Duodenal mucosa (tissue), 2 donors: ENCODE data around the gene DLG5.
A peak's percentile ranks its signal among the peaks of the same experiment; 100 is the strongest.

Experiments used
- H3K27ac ChIP-seq: one replicate; pipeline ENCODE4 v1.7.0; 2013; ENCODE audit warnings: low read depth, low read length
- H3K27me3 ChIP-seq, 2 donors: one replicate each; pipeline ENCODE4 v1.7.0; 2013; ENCODE audit warnings: low read length in 2 of 2, control low read depth in 1 of 2; ENCODE audit not compliant: insufficient read depth in 2 of 2, control insufficient read depth in 1 of 2
- H3K36me3 ChIP-seq, 2 donors: one replicate each; pipeline ENCODE4 v1.7.0; 2013; ENCODE audit warnings: low read length in 2 of 2, control low read depth in 1 of 2; ENCODE audit not compliant: insufficient read depth in 2 of 2, control insufficient read depth in 1 of 2
- H3K4me1 ChIP-seq, 2 donors: one replicate each; pipeline ENCODE4 v1.7.0; 2013; ENCODE audit warnings: low read length in 2 of 2, control low read depth in 1 of 2; ENCODE audit not compliant: insufficient read depth in 2 of 2, control insufficient read depth in 1 of 2
- H3K4me3 ChIP-seq, 2 donors: one replicate each; pipeline ENCODE4 v1.7.0; 2013; ENCODE audit warnings: low read length in 2 of 2, low read depth in 1 of 2
- H3K9ac ChIP-seq, 2 donors: one replicate each; pipeline ENCODE4 v1.7.0; 2013; ENCODE audit warnings: low read length in 2 of 2, low read depth in 1 of 2
- H3K9me3 ChIP-seq, 2 donors: one replicate each; pipeline ENCODE4 v1.7.0; 2013; ENCODE audit warnings: low read length in 2 of 2, control low read depth in 1 of 2; ENCODE audit not compliant: control insufficient read depth in 1 of 2

Gene DLG5

GRCh38 chr10:77905781-77906180 lies 20.8 kb downstream of the DLG5 start:
- Histone ChIP-seq H3K36me3 (no peaks in the 10 kb centered on the region), H3K9ac (no peak overlapping the region), H3K4me1 (peaks cover 55 to 58% of the 10 kb centered on the region in 2 donors), H3K27me3 (no peaks in the 10 kb centered on the region), H3K4me3 (no peak overlapping the region), H3K9me3 (no peaks in the 10 kb centered on the region), H3K27ac (no peak overlapping the region)

- Histone ChIP-seq H3K9ac (no peak overlapping the region), H3K4me1 (peaks cover 52 to 55% of the 10 kb centered on the region in 2 donors), H3K9me3 (no peaks in the 10 kb centered on the region), H3K27me3 (no peaks in the 10 kb centered on the region), H3K27ac (no peak overlapping the region), H3K36me3 (no peaks in the 10 kb centered on the region), H3K4me3 (no peak overlapping the region)
Observed at GRCh38 chr10:77905086-77905748, 21.3 kb downstream of the DLG5 start.

GRCh38 chr10:77904100-77904840 lies 22.3 kb downstream of the DLG5 start:
- H3K9me3 ChIP-seq = no peaks in the 10 kb centered on the region
- no peak overlapping the region for H3K9ac ChIP-seq

GRCh38 chr10:77902159-77902558 lies 24.4 kb downstream of the DLG5 start:
- H3K9ac ChIP-seq = peak overlapping the region; percentile 3 to 4
- no peaks in the 10 kb centered on the region for H3K27me3 ChIP-seq
- peak overlapping the region; percentile 53 for H3K27ac ChIP-seq
- H3K4me1 ChIP-seq = peaks cover 52 to 54% of the 10 kb centered on the region in 2 donors
- H3K4me3 ChIP-seq = peak overlapping the region in 1 of 2 donors; percentile 17
- no peaks in the 10 kb centered on the region for H3K36me3 ChIP-seq
- no peaks in the 10 kb centered on the region for H3K9me3 ChIP-seq

More at GRCh38 chr10:77904100-77904840, 22.3 kb downstream of the DLG5 start:
- no peak overlapping the region for H3K4me3 ChIP-seq
- H3K36me3 ChIP-seq = no peaks in the 10 kb centered on the region
- no peak overlapping the region for H3K27ac ChIP-seq
- H3K4me1 ChIP-seq = peaks cover 52 to 55% of the 10 kb centered on the region in 2 donors
- H3K27me3 ChIP-seq = no peaks in the 10 kb centered on the region

- Histone ChIP-seq H3K27ac (peak overlapping the region; percentile 53), H3K9me3 (no peaks in the 10 kb centered on the region), H3K36me3 (no peaks in the 10 kb centered on the region), H3K9ac (peak overlapping the region; percentile 3 to 4), H3K4me1 (peaks cover 52% of the 10 kb centered on the region in 2 donors), H3K4me3 (peak overlapping the region; percentile 7 to 17), H3K27me3 (no peaks in the 10 kb centered on the region)
Observed at GRCh38 chr10:77901743-77902142, 24.8 kb downstream of the DLG5 start.

GRCh38 chr10:77899690-77900089 lies 26.9 kb downstream of the DLG5 start:
- Histone ChIP-seq H3K36me3 (no peaks in the 10 kb centered on the region), H3K27me3 (no peaks in the 10 kb centered on the region), H3K9ac (no peak overlapping the region), H3K9me3 (no peaks in the 10 kb centered on the region), H3K4me1 (peaks cover 46% of the 10 kb centered on the region in 2 donors), H3K27ac (no peak overlapping the region), H3K4me3 (peak overlapping the region in 1 of 2 donors; percentile 48)

- no peaks in the 10 kb centered on the region for H3K27me3 ChIP-seq
- H3K4me3 ChIP-seq = peak overlapping the region; percentile 34 to 48
- no peaks in the 10 kb centered on the region for H3K9me3 ChIP-seq
- H3K4me1 ChIP-seq = peaks cover 46% of the 10 kb centered on the region in 2 donors
- peak overlapping the region; percentile 47 for H3K27ac ChIP-seq
- H3K9ac ChIP-seq = peak overlapping the region in 1 of 2 donors; percentile 44
- no peaks in the 10 kb centered on the region for H3K36me3 ChIP-seq
Observed at GRCh38 chr10:77899080-77899477, 27.5 kb downstream of the DLG5 start.

GRCh38 chr10:77898323-77899079 lies 28.1 kb downstream of the DLG5 start:
- H3K27me3 ChIP-seq = no peaks in the 10 kb centered on the region
- H3K9me3 ChIP-seq = no peaks in the 10 kb centered on the region
- peaks cover 41% of the 10 kb centered on the region in 2 donors for H3K4me1 ChIP-seq
- peak overlapping the region; percentile 34 to 48 for H3K4me3 ChIP-seq
- peak overlapping the region; percentile 47 for H3K27ac ChIP-seq
- no peaks in the 10 kb centered on the region for H3K36me3 ChIP-seq
- H3K9ac ChIP-seq = peak overlapping the region in 1 of 2 donors; percentile 44

GRCh38 chr10:77896058-77896457 lies 30.5 kb downstream of the DLG5 start:
- H3K27ac ChIP-seq = no peak overlapping the region
- no peaks in the 10 kb centered on the region for H3K9me3 ChIP-seq
- no peak overlapping the region for H3K4me3 ChIP-seq
- no peaks in the 10 kb centered on the region for H3K27me3 ChIP-seq
- H3K36me3 ChIP-seq = no peaks in the 10 kb centered on the region
- H3K4me1 ChIP-seq = peaks cover 28 to 31% of the 10 kb centered on the region in 2 donors
- no peak overlapping the region for H3K9ac ChIP-seq

GRCh38 chr10:77894058-77894457 lies 32.5 kb downstream of the DLG5 start:
- Histone ChIP-seq H3K9me3 (no peaks in the 10 kb centered on the region), H3K27me3 (no peaks in the 10 kb centered on the region), H3K4me1 (peaks cover 21 to 27% of the 10 kb centered on the region in 2 donors), H3K9ac (no peak overlapping the region), H3K36me3 (no peaks in the 10 kb centered on the region), H3K27ac (no peak overlapping the region), H3K4me3 (no peak overlapping the region)
